SK-N-SH (cell line): ENCODE data around the gene LRRN4CL. TPM values are rescaled to one million over a fixed set of nuclear protein-coding genes. Genes with fewer than 3 reads are reported as not detected.

Experiments used
- CTCF ChIA-PET: fragments of 300-600, 350-600 bp; formaldehyde crosslinking; extraction: SDS; loops from one replicate; lab custom pipeline; 2021; lab: Yijun Ruan, JAX
- POLR2A ChIA-PET: fragments of 350-600 bp; sonication (Branson Sonifier 250); formaldehyde crosslinking; extraction: SDS; loops from one replicate; lab custom pipeline; 2020; ENCODE audit warnings: antibody characterized with exemption, inconsistent platforms; lab: Yijun Ruan, JAX
- DNase-seq: peaks from one replicate; pipeline ENCODE4 v3.0.0; 2012
- H2AFZ ChIP-seq: fragments of 200-600 bp; sonication (generic); 2 replicates; pipeline ENCODE4 v1.8.1; 2016; ENCODE audit warnings: antibody characterized with exemption, mild to moderate bottlenecking, low read depth
- H3F3A ChIP-seq: fragments of 200-600 bp; sonication (generic); replicated peaks from 2 replicates; pipeline ENCODE3; 2016; ENCODE audit warnings: antibody characterized with exemption, mild to moderate bottlenecking; ENCODE audit not compliant: insufficient read depth
- H3K27ac ChIP-seq, 2 experiments: fragments of 200-500 bp in 1 of 2; fragments of 200-600 bp in 1 of 2; sonication (Bioruptor generic) in 1 of 2; sonication (generic), shearing (Covaris generic) in 1 of 2; 2 replicates each; pipeline versions ENCODE4 v1.5.1 to v1.6.1; 2014 to 2016; ENCODE audit warnings: low read depth in 2 of 2, inconsistent platforms in 1 of 2, low read length in 1 of 2, mild to moderate bottlenecking in 1 of 2, mixed read lengths in 1 of 2
- H3K27me3 ChIP-seq: fragments of 200-600 bp; sonication (generic), shearing (Covaris generic); 2 replicates; pipeline ENCODE4 v1.6.1; 2016; ENCODE audit warnings: mixed run types; ENCODE audit not compliant: insufficient read depth
- H3K36me3 ChIP-seq, 2 experiments: fragments of 200-500 bp in 1 of 2; fragments of 200-600 bp in 1 of 2; sonication (Bioruptor generic) in 1 of 2; sonication (generic) in 1 of 2; replicated peaks in 1 of 2; 2 replicates each; pipeline versions ENCODE3 to v1.5.1; 2014 to 2016; ENCODE audit warnings: low read length in 1 of 2, mild to moderate bottlenecking in 1 of 2; ENCODE audit not compliant: insufficient read depth in 2 of 2, control insufficient read depth in 1 of 2
- H3K4me1 ChIP-seq, 2 experiments: fragments of 200-500 bp in 1 of 2; fragments of 200-600 bp in 1 of 2; sonication (Bioruptor generic) in 1 of 2; sonication (generic), shearing (Covaris generic) in 1 of 2; 2 replicates each; pipeline versions ENCODE4 v1.5.1 to v1.6.1; 2014 to 2016; ENCODE audit warnings: low read depth in 1 of 2, low read length in 1 of 2, mixed run types in 1 of 2; ENCODE audit not compliant: insufficient read depth in 2 of 2, control insufficient read depth in 1 of 2
- H3K4me2 ChIP-seq: fragments of 200-600 bp; sonication (generic), shearing (Covaris generic); 2 replicates; pipeline ENCODE4 v1.6.1; 2017; ENCODE audit warnings: mixed run types
- H3K4me3 ChIP-seq, 2 experiments: fragments of 200-500 bp in 1 of 2; fragments of 200-600 bp in 1 of 2; sonication (Bioruptor generic) in 1 of 2; sonication (generic), shearing (Covaris generic) in 1 of 2; 2 replicates each; pipeline versions ENCODE4 v1.5.1 to v1.8.1; 2014 to 2016; ENCODE audit warnings: low read depth in 2 of 2, inconsistent platforms in 1 of 2, low read length in 1 of 2, mild to moderate bottlenecking in 1 of 2, mixed read lengths in 1 of 2, moderate library complexity in 1 of 2
- H3K79me2 ChIP-seq: fragments of 200-600 bp; sonication (generic); 2 replicates; pipeline ENCODE4 v1.8.1; 2017; ENCODE audit warnings: mild to moderate bottlenecking; ENCODE audit not compliant: insufficient read depth
- H3K9ac ChIP-seq: fragments of 200-600 bp; sonication (generic); 2 replicates; pipeline ENCODE4 v1.6.1; 2017; ENCODE audit warnings: mixed run types
- H3K9me2 ChIP-seq: fragments of 200-600 bp; sonication (generic); 2 replicates; pipeline ENCODE4 v1.6.1; 2017; ENCODE audit warnings: mixed run types
- H3K9me3 ChIP-seq: fragments of 200-600 bp; sonication (generic); 2 replicates; pipeline ENCODE4 v1.6.1; 2017; ENCODE audit warnings: mixed run types, mild to moderate bottlenecking, moderate library complexity
- H4K20me1 ChIP-seq: fragments of 200-600 bp; sonication (generic); 2 replicates; pipeline ENCODE4 v1.6.1; 2017; ENCODE audit warnings: mild to moderate bottlenecking, mixed run types; ENCODE audit not compliant: insufficient read depth
- CHD2 ChIP-seq: fragments of 150-350 bp; IDR thresholded peaks from 2 replicates; pipeline ENCODE4 v1.6.1; 2018; ENCODE audit warnings: low read length; ENCODE audit not compliant: partially characterized antibody
- CTCF ChIP-seq: fragments of 200-600 bp; sonication (generic); IDR thresholded peaks from 2 replicates; pipeline ENCODE4 v1.6.1; 2017; ENCODE audit warnings: antibody characterized with exemption, mild to moderate bottlenecking, moderate library complexity
- FOSL2 ChIP-seq: IDR thresholded peaks from 2 replicates; pipeline ENCODE4 v1.4.0; 2012; ENCODE audit warnings: low read depth, mild to moderate bottlenecking, moderate library complexity, borderline replicate concordance
- GATA2 ChIP-seq: sonication (generic); formaldehyde crosslinking; IDR thresholded peaks from 2 replicates; pipeline ENCODE4 v1.5.0; 2020; ENCODE audit warnings: mild to moderate bottlenecking, missing genetic modification reagents
- MAX ChIP-seq: IDR thresholded peaks from 2 replicates; pipeline ENCODE4 v1.4.0; 2012; ENCODE audit warnings: low read depth
- MXI1 ChIP-seq: IDR thresholded peaks from 2 replicates; pipeline ENCODE4 v1.6.1; 2012; ENCODE audit warnings: mild to moderate bottlenecking, low read depth, low read length, improper control_type of control experiment
- RAD21 ChIP-seq: IDR thresholded peaks from 2 replicates; pipeline ENCODE4 v1.6.1; 2012; ENCODE audit warnings: mild to moderate bottlenecking, low read length
- REST ChIP-seq: IDR thresholded peaks from 2 replicates; pipeline ENCODE4 v1.6.1; 2012; ENCODE audit warnings: mild to moderate bottlenecking, low read depth, low read length, moderate library complexity
- SMC3 ChIP-seq: IDR thresholded peaks from 2 replicates; pipeline ENCODE4 v1.6.1; 2012; ENCODE audit warnings: low read depth, low read length, improper control_type of control experiment
- TAF1 ChIP-seq: IDR thresholded peaks from 2 replicates; pipeline ENCODE4 v1.6.1; 2012; ENCODE audit warnings: low read depth, mild to moderate bottlenecking, low read length, moderate library complexity, borderline replicate concordance
- USF1 ChIP-seq: IDR thresholded peaks from 2 replicates; pipeline ENCODE4 v1.4.0; 2012; ENCODE audit warnings: low read depth, borderline replicate concordance
- YY1 ChIP-seq: IDR thresholded peaks from 2 replicates; pipeline ENCODE4 v1.4.0; 2012; ENCODE audit warnings: low read depth, mild to moderate bottlenecking
- ZBTB33 ChIP-seq: IDR thresholded peaks from 2 replicates; pipeline ENCODE4 v1.4.0; 2012; ENCODE audit warnings: low read depth, borderline replicate concordance
- WGBS: methylation state at CpG from one replicate; pipeline ENCODE4 v1.1.6; 2017; ENCODE audit warnings: low lambda C conversion rate; 5-methylcytosine and 5-hydroxymethylcytosine counted together
- polyA plus RNA-seq, 3 experiments: library from polyadenylated mRNA; depleted of rRNA; stranded (reverse); fragments of >200 nt; gene quantifications; 2 replicates each; pipeline ENCODE4 v1.2.3, GENCODE V29; 2012

Gene LRRN4CL
- polyA plus RNA-seq, 1 of the 3 experiments (the other 2 are of a cell fraction), result 0.08 TPM

- TF ChIP-seq ZBTB33 (no peak), FOSL2 (no peak), RAD21 (no peak), CTCF (no peak; the same call in 1 of the 2 replicates), USF1 (no peak), MXI1 (peak; percentile 87), GATA2 (no peak), SMC3 (no peak)
Observed at GRCh38 chr11:62727165-62727871, 38.0 kb upstream of the LRRN4CL start, which contains the start of gene HNRNPUL2 (continued).

GRCh38 chr11:62726915-62727164 is 37.5 kb upstream of the LRRN4CL start:
- CTCF ChIA-PET, result interaction anchor here (0.6 to 2.3 kb wide), 6 partner anchors 18 to 100 kb away, joined by 3 to 9 read pairs (median 4); partner anchors contain the start of genes BSCL2 and TMEM179B
- H3F3A ChIP-seq, result peaks cover 26% of the 10 kb centered on the region
- H3K9ac ChIP-seq, result peak overlapping the region; percentile 88
- WGBS, result no CpG with 5 or more reads among the region's 37 CpGs
- DNase-seq, result no peak
- peak overlapping the region; percentile 99 for H3K27ac ChIP-seq
- H3K4me1 ChIP-seq, result peaks cover 12 to 21% of the 10 kb centered on the region in 2 experiments; a peak in 3 of 4 replicates
- no peak overlapping the region for H2AFZ ChIP-seq
- no peaks in the 10 kb centered on the region for H3K9me2 ChIP-seq
- TF ChIP-seq MAX, result no peak
- no peak for TF ChIP-seq YY1
- no peak for TF ChIP-seq CHD2
- TF ChIP-seq GATA2, result no peak
- TF ChIP-seq FOSL2, result no peak
- TF ChIP-seq TAF1, result peak; percentile 66; the same call in 1 of the 2 replicates
- TF ChIP-seq REST, result peak; percentile 26; the same call in 1 of the 2 replicates
- POLR2A ChIA-PET, result interaction anchor here (0.7 to 4.5 kb wide), 15 partner anchors 17 to 153 kb away, joined by 3 to 33 read pairs (median 10); partner anchors contain the start of genes C11orf98, CSKMT, LBHD1 and MTA2
- H3K4me3 ChIP-seq, result peak overlapping the region; percentile 89 to 92
- peak overlapping the region; percentile 93 for H3K4me2 ChIP-seq
- H3K27me3 ChIP-seq, result no peaks in the 10 kb centered on the region
- peaks cover 84% of the 10 kb centered on the region for H3K79me2 ChIP-seq
- H3K9me3 ChIP-seq, result no peaks in the 10 kb centered on the region
- peaks cover 31 to 42% of the 10 kb centered on the region in 2 experiments for H3K36me3 ChIP-seq
- peaks cover 36% of the 10 kb centered on the region for H4K20me1 ChIP-seq
